SK-N-SH treated with all-trans-retinoic acid at 6 μM for 48 hours (cell line): ENCODE measurements around the gene HLA-G.

Source experiments
- ATAC-seq: fragments of 200-7000 bp; cut with Tn5 transposase; 3 replicates; pipeline ENCODE4 v1.9.1; 2020; ENCODE audit warnings: mild to moderate bottlenecking, moderate library complexity
- ARNTL ChIP-seq: fragments of 450-650 bp; formaldehyde crosslinking; IDR thresholded peaks from 2 replicates; pipeline ENCODE4 v1.5.0; 2020; ENCODE audit warnings: low read depth, mild to moderate bottlenecking, moderate library complexity, borderline replicate concordance
- CSDC2 ChIP-seq: fragments of 250-450 bp; sonication (Bioruptor Pico); IDR thresholded peaks from 2 replicates; pipeline ENCODE4 v1.5.0; 2020; ENCODE audit warnings: mild to moderate bottlenecking, moderate library complexity
- ESRRG ChIP-seq: fragments of 250-450 bp; sonication (Bioruptor Pico); IDR thresholded peaks from 2 replicates; pipeline ENCODE4 v1.6.1; 2021; ENCODE audit warnings: mild to moderate bottlenecking
- GLIS3 ChIP-seq: fragments of 250-450 bp; sonication (Bioruptor Pico); IDR thresholded peaks from 2 replicates; pipeline ENCODE4 v1.5.0; 2020; ENCODE audit warnings: mild to moderate bottlenecking, moderate library complexity
- OSR1 ChIP-seq: fragments of 250-450 bp; sonication (Bioruptor Pico); IDR thresholded peaks from 2 replicates; pipeline ENCODE4 v1.8.0; 2022; ENCODE audit warnings: moderate library complexity, mild to moderate bottlenecking, inconsistent platforms
- PPARA ChIP-seq: fragments of 250-450 bp; sonication (Bioruptor Pico); IDR thresholded peaks from 2 replicates; pipeline ENCODE4 v1.5.0; 2020; ENCODE audit warnings: mild to moderate bottlenecking, borderline replicate concordance
- RARB ChIP-seq: fragments of 250-450 bp; sonication (Bioruptor Pico); IDR thresholded peaks from 2 replicates; pipeline ENCODE4 v1.8.0; 2021; ENCODE audit warnings: mild to moderate bottlenecking, moderate library complexity
- SNAI2 ChIP-seq: fragments of 250-450 bp; sonication (Bioruptor Pico); IDR thresholded peaks from 2 replicates; pipeline ENCODE4 v1.5.0; 2020; ENCODE audit warnings: mild to moderate bottlenecking, moderate library complexity
- TCF4 ChIP-seq: fragments of 250-450 bp; sonication (Bioruptor Pico); IDR thresholded peaks from 2 replicates; pipeline ENCODE4 v1.8.0; 2021; ENCODE audit warnings: mild to moderate bottlenecking, moderate library complexity, borderline replicate concordance
- TOX ChIP-seq: fragments of 250-450 bp; sonication (Bioruptor Pico); IDR thresholded peaks from 2 replicates; pipeline ENCODE4 v1.8.0; 2021; ENCODE audit warnings: mild to moderate bottlenecking, moderate library complexity, borderline replicate concordance
- ZC3H10 ChIP-seq: fragments of 250-450 bp; sonication (Bioruptor Pico); IDR thresholded peaks from 2 replicates; pipeline ENCODE4 v1.5.1; 2021; ENCODE audit warnings: mild to moderate bottlenecking, moderate library complexity
- ZFP3 ChIP-seq: fragments of 250-450 bp; sonication (Bioruptor Pico); IDR thresholded peaks from 2 replicates; pipeline ENCODE4 v1.5.0; 2020; ENCODE audit warnings: mild to moderate bottlenecking, moderate library complexity
- ZFP30 ChIP-seq: fragments of 450-650 bp; formaldehyde crosslinking; IDR thresholded peaks from 2 replicates; pipeline ENCODE4 v1.5.0; 2022; ENCODE audit warnings: mild to moderate bottlenecking, moderate library complexity
- ZNF565 ChIP-seq: fragments of 450-650 bp; formaldehyde crosslinking; conservative IDR thresholded peaks from 2 replicates; pipeline ENCODE4 v1.5.0; 2020; ENCODE audit warnings: low read depth, mild to moderate bottlenecking, moderate library complexity
- ZNF70 ChIP-seq: fragments of 450-650 bp; formaldehyde crosslinking; IDR thresholded peaks from 2 replicates; pipeline ENCODE4 v1.5.0; 2020; ENCODE audit warnings: mild to moderate bottlenecking, moderate library complexity
- ZNF8 ChIP-seq: fragments of 450-650 bp; formaldehyde crosslinking; IDR thresholded peaks from 2 replicates; pipeline ENCODE4 v1.5.0; 2020; ENCODE audit warnings: mild to moderate bottlenecking, moderate library complexity
- TF ChIP-seq, protein P1 (sequence below): fragments of 250-450 bp; sonication (Bioruptor Pico); IDR thresholded peaks from 2 replicates; pipeline ENCODE4 v1.5.1; 2021; ENCODE audit warnings: mild to moderate bottlenecking, moderate library complexity
- TF ChIP-seq, protein P2 (sequence below): fragments of 250-450 bp; sonication (Bioruptor Pico); IDR thresholded peaks from 2 replicates; pipeline ENCODE4 v1.5.0; 2020; ENCODE audit warnings: mild to moderate bottlenecking, moderate library complexity
- TF ChIP-seq, protein P3 (sequence below): fragments of 250-450 bp; sonication (Bioruptor Pico); IDR thresholded peaks from 2 replicates; pipeline ENCODE4 v1.8.0; 2021; ENCODE audit warnings: low read depth, mild to moderate bottlenecking, moderate library complexity, borderline replicate concordance
- TF ChIP-seq, protein P4 (sequence below): fragments of 250-450 bp; sonication (Bioruptor Pico); IDR thresholded peaks from 2 replicates; pipeline ENCODE4 v1.5.1; 2020; ENCODE audit warnings: low read depth, mild to moderate bottlenecking, moderate library complexity
- TF ChIP-seq, protein P5 (sequence below): fragments of 250-450 bp; sonication (Bioruptor Pico); IDR thresholded peaks from 2 replicates; pipeline ENCODE4 v1.8.0; 2020; ENCODE audit warnings: mild to moderate bottlenecking, moderate library complexity, borderline replicate concordance

The HLA-G gene

DNA sequence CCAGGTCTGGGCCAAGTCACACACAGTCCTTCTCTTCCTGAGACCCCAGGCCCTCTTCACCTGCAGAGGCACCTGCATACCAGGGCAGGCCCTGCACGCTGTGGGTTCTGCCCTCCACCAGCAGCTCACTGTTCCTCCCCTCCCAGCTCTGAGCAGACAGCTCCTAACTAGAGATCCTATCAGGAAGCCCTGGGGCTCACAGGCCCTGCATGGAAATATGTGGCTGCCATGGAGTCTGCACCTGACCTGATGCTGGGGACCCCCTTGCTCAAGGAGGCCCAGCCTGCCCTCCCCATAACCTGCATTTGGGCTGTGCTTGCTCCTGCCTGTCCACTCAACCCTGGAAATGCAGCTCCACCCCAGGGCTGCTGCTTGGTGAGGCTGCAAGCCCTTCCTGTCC, 14.6 kb upstream of the HLA-G start:
- no peak for TF ChIP-seq ZNF8
- no peak for ATAC-seq

DNA sequence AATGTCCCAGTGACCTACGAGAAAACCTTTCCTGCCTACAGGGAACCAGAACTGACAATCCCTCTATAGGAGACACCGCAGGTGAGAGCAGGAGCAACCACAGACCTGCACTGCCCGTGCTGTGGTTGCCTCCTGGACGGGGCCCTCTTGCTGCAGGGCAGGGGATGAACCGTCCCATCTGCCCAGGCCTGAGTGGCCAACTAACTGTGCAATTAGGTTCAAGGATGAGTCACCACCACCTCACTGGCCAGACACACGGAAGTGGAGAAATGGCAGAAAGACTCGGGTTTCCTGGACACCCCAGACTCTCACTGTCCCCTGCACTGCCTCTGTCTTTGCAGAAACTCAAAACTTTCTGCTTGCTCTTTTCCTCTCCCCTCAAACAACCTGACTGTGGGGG, 13.8 kb upstream of the HLA-G start:
- TF ChIP-seq ZC3H10 (CRISPR knock-in tag) (no peak), ZNF565 (no peak)
- peak; percentile 61 for ATAC-seq

DNA sequence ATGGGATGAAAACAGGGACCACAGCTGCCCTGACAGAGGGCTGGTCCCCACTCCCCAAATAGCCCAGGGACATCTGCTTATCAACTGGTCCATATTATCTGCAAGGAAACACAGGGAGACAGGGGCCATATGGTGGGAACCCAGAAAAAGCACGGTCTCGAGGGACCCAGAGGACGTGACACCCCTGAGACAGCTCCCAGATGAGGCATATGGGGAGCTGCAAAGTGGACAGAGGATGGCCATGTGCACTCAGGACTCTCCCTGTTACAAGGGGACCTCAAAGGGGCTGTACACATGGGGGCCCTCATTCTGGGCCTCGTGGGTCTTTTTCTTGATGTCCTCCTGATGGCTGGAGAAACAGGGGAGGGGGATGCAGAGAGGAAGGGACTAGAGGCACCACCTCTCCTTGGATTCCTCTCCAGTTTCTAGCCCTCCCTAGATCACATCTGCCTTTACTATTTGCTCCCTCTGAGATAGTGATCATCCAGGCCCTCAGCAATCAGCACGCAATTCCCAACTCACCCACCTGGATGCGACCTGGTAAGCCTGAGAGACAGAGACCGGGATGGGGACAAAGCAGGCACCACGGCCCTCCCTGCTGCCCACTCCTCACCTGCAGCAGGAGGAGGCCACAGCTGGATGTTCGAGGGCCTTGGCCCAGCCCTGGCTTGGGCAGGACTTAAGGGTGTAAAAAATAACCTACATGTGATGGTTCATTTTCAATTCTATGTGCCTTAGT, 13.1 kb upstream of the HLA-G start:
- TF ChIP-seq, protein P1, sequence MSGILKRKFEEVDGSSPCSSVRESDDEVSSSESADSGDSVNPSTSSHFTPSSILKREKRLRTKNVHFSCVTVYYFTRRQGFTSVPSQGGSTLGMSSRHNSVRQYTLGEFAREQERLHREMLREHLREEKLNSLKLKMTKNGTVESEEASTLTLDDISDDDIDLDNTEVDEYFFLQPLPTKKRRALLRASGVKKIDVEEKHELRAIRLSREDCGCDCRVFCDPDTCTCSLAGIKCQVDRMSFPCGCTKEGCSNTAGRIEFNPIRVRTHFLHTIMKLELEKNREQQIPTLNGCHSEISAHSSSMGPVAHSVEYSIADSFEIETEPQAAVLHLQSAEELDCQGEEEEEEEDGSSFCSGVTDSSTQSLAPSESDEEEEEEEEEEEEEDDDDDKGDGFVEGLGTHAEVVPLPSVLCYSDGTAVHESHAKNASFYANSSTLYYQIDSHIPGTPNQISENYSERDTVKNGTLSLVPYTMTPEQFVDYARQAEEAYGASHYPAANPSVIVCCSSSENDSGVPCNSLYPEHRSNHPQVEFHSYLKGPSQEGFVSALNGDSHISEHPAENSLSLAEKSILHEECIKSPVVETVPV (CRISPR knock-in tag), result no peak
- TF ChIP-seq ZFP30 (CRISPR knock-in tag), result no peak
- TF ChIP-seq ZNF70 (CRISPR knock-in tag), result no peak
- no peak for TF ChIP-seq CSDC2
- TF ChIP-seq, protein P2, sequence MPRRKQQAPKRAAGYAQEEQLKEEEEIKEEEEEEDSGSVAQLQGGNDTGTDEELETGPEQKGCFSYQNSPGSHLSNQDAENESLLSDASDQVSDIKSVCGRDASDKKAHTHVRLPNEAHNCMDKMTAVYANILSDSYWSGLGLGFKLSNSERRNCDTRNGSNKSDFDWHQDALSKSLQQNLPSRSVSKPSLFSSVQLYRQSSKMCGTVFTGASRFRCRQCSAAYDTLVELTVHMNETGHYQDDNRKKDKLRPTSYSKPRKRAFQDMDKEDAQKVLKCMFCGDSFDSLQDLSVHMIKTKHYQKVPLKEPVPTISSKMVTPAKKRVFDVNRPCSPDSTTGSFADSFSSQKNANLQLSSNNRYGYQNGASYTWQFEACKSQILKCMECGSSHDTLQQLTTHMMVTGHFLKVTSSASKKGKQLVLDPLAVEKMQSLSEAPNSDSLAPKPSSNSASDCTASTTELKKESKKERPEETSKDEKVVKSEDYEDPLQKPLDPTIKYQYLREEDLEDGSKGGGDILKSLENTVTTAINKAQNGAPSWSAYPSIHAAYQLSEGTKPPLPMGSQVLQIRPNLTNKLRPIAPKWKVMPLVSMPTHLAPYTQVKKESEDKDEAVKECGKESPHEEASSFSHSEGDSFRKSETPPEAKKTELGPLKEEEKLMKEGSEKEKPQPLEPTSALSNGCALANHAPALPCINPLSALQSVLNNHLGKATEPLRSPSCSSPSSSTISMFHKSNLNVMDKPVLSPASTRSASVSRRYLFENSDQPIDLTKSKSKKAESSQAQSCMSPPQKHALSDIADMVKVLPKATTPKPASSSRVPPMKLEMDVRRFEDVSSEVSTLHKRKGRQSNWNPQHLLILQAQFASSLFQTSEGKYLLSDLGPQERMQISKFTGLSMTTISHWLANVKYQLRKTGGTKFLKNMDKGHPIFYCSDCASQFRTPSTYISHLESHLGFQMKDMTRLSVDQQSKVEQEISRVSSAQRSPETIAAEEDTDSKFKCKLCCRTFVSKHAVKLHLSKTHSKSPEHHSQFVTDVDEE (CRISPR knock-in tag), result no peak
- TF ChIP-seq RARB (CRISPR knock-in tag), result no peak
- no peak for TF ChIP-seq TCF4 (CRISPR knock-in tag)
- TF ChIP-seq OSR1 (CRISPR knock-in tag), result no peak
- TF ChIP-seq ARNTL (CRISPR knock-in tag), result no peak
- TF ChIP-seq ZFP3 (CRISPR knock-in tag), result no peak
- no peak for TF ChIP-seq ZC3H10 (CRISPR knock-in tag)
- TF ChIP-seq ZNF565, result no peak
- no peak for TF ChIP-seq PPARA
- TF ChIP-seq, protein P3, sequence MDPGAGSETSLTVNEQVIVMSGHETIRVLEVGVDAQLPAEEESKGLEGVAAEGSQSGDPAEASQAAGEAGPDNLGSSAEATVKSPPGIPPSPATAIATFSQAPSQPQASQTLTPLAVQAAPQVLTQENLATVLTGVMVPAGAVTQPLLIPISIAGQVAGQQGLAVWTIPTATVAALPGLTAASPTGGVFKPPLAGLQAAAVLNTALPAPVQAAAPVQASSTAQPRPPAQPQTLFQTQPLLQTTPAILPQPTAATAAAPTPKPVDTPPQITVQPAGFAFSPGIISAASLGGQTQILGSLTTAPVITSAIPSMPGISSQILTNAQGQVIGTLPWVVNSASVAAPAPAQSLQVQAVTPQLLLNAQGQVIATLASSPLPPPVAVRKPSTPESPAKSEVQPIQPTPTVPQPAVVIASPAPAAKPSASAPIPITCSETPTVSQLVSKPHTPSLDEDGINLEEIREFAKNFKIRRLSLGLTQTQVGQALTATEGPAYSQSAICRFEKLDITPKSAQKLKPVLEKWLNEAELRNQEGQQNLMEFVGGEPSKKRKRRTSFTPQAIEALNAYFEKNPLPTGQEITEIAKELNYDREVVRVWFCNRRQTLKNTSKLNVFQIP, result no peak
- TF ChIP-seq, protein P4, sequence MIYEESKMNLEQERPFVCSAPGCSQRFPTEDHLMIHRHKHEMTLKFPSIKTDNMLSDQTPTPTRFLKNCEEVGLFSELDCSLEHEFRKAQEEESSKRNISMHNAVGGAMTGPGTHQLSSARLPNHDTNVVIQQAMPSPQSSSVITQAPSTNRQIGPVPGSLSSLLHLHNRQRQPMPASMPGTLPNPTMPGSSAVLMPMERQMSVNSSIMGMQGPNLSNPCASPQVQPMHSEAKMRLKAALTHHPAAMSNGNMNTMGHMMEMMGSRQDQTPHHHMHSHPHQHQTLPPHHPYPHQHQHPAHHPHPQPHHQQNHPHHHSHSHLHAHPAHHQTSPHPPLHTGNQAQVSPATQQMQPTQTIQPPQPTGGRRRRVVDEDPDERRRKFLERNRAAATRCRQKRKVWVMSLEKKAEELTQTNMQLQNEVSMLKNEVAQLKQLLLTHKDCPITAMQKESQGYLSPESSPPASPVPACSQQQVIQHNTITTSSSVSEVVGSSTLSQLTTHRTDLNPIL, result no peak
- TF ChIP-seq GLIS3 (CRISPR knock-in tag), result no peak
- TF ChIP-seq, protein P5, sequence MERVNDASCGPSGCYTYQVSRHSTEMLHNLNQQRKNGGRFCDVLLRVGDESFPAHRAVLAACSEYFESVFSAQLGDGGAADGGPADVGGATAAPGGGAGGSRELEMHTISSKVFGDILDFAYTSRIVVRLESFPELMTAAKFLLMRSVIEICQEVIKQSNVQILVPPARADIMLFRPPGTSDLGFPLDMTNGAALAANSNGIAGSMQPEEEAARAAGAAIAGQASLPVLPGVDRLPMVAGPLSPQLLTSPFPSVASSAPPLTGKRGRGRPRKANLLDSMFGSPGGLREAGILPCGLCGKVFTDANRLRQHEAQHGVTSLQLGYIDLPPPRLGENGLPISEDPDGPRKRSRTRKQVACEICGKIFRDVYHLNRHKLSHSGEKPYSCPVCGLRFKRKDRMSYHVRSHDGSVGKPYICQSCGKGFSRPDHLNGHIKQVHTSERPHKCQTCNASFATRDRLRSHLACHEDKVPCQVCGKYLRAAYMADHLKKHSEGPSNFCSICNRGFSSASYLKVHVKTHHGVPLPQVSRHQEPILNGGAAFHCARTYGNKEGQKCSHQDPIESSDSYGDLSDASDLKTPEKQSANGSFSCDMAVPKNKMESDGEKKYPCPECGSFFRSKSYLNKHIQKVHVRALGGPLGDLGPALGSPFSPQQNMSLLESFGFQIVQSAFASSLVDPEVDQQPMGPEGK (CRISPR knock-in tag), result no peak

DNA sequence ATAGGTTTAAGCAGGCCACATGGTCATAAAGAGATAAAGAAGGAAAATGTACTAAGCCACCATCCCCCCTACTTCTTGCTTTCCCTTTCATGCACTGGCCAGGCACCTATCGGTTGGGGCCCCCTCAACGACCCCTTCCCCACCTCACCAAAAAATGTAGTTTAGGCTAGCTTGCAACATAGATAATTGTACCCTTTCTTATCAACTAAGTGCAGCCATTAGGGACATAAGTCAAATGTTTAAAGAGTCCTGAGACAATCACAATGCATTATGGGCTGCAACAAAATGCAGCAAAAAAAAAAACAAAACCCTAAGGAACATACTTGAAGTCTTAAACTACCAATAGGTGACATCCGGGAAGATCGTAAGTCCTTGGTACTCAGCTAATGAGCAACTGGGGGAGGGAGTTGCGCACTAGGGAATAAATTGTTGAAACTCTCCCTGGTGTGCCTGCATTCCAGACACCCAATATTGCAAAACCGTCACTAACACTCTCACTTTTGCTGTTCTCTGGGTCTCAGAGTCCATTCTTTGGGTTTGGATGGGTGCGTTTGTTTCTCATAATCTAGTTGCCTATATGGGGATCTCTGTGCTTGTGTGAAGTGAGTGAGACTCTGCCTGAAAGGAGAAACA, 12.4 kb upstream of the HLA-G start:
- ATAC-seq, result no peak
- TF ChIP-seq GLIS3 (CRISPR knock-in tag), result no peak
- no peak for TF ChIP-seq TOX (CRISPR knock-in tag)
- TF ChIP-seq, protein P1 (CRISPR knock-in tag), result no peak
- TF ChIP-seq ESRRG (CRISPR knock-in tag), result no peak
- TF ChIP-seq PPARA, result no peak
- TF ChIP-seq SNAI2, result no peak
- TF ChIP-seq, protein P3, result no peak
- no peak for TF ChIP-seq TCF4 (CRISPR knock-in tag)
- no peak for TF ChIP-seq ZNF565
- TF ChIP-seq, protein P5 (CRISPR knock-in tag), result no peak

More for the DNA sequence above, 13.1 kb upstream of the HLA-G start:
- ATAC-seq, result no peak
